A549 treated with ZK216348 at 1 μM for 4 hours (cell line): ENCODE results near the gene BROX. TPM values are rescaled to one million over a fixed set of nuclear protein-coding genes. Genes with fewer than 3 reads are reported as not detected.

Experiments
- total RNA-seq: library from RNA; stranded (reverse); fragments of 200-300 nt; extraction: Qiagen RNA extraction; gene quantifications from 5 replicates; pipeline ENCODE4 v1.2.3, GENCODE V29; 2022; ENCODE audit warnings: low read depth

The BROX gene
- total RNA-seq = 14.3 to 32.7 TPM (median 20.0 TPM) in 5 replicates

GRCh38 chr1:222712253-222713090 is at the start of gene BROX, which contains the start of gene AIDA:
Gene BROX, plus strand, starts transcription at chr1:222712564. Its CDS starts 3,136 bp downstream, at chr1:222715700.
Gene AIDA, minus strand, starts transcription at chr1:222712491. Its CDS starts 174 bp downstream, at chr1:222712317.

DNA sequence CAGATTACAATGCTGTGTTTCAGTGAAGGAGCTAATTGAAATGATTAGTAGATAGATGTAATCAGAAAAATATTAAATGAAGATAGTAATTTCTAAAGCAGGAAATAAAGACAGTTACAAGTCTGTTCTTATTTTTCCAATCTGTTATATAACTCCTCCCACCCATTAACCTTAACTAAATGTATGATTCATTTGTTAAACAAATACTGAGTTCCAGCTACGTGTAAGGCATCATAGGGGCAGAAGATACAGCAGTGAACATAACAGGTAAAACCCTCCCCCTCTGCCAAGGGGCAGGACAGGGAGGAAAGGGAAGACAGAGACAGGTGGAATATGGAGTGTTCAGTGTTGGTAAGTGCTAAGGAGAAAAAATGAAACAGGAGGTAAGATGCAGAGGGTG is 24.6 kb downstream of the BROX start, which contains the start of gene FAM177B:
Gene FAM177B, plus strand, starts transcription at position 231 of the 400 bp plus-strand sequence. CDS start 9,344 bp downstream, outside the sequence.

Other genes with a start within 250 kb of the BROX start
- gene HHIPL2, start 164.5 kb upstream of the BROX start, total RNA-seq = 7.8 to 12.3 TPM (median 11.6 TPM) in 5 replicates
- gene TAF1A, start 122.6 kb upstream of the BROX start, total RNA-seq = 6.7 to 11.6 TPM (median 9.6 TPM) in 5 replicates
- 16.4 to 21.5 TPM (median 20.7 TPM) in 5 replicates for gene MIA3, start 94.5 kb upstream of the BROX start, total RNA-seq
- gene AIDA, start 73 bp upstream of the BROX start, total RNA-seq = 43.6 to 90.9 TPM (median 67.7 TPM) in 5 replicates
- gene FAM177B, start 24.6 kb downstream of the BROX start, total RNA-seq = not detected in 5 replicates
- gene DISP1, start 102.5 kb downstream of the BROX start, total RNA-seq = 1.3 to 2.8 TPM (median 1.8 TPM) in 5 replicates